Measurements from ENCODE around the gene DNAJC1. TPM values are rescaled to one million over a fixed set of nuclear protein-coding genes. Genes with fewer than 3 reads are reported as not detected.

The DNAJC1 gene
- total RNA-seq, 1 donor from 2014 or later, result 18.2 TPM

GRCh38 chr10:22005763-22006162 is 2.2 kb upstream of the DNAJC1 start:
- no peak overlapping the region for H3K27ac Mint-ChIP-seq
- no peaks in the 10 kb centered on the region for H3K36me3 Mint-ChIP-seq
- peaks cover 6% of the 10 kb centered on the region for H3K4me1 Mint-ChIP-seq (ENCODE audit: unreplicated experiment)
- H3K27me3 Mint-ChIP-seq, result no peaks in the 10 kb centered on the region
- no peak overlapping the region for H3K4me3 Mint-ChIP-seq
- no peaks in the 10 kb centered on the region for H3K9me3 Mint-ChIP-seq
- TF ChIP-seq CTCF (conservative IDR thresholded peaks at IDR 0.05), result no peak
- DNase-seq (ENCODE audit: extremely low spot score, unreplicated experiment), result no peak

- no peak for TF ChIP-seq CTCF (conservative IDR thresholded peaks at IDR 0.05)
- Mint-ChIP-seq H3K27me3 (no peaks in the 10 kb centered on the region), H3K4me1 (ENCODE audit: unreplicated experiment) (peaks cover 6% of the 10 kb centered on the region), H3K36me3 (peaks cover 7% of the 10 kb centered on the region), H3K27ac (peak overlapping the region; percentile 85), H3K4me3 (peak overlapping the region; percentile 92), H3K9me3 (no peaks in the 10 kb centered on the region)
- no peak for DNase-seq (ENCODE audit: extremely low spot score, unreplicated experiment)
Observed at GRCh38 chr10:22003964-22004281, 393 bp upstream of the DNAJC1 start.

- peaks cover 7% of the 10 kb centered on the region for H3K36me3 Mint-ChIP-seq
- H3K4me1 Mint-ChIP-seq (ENCODE audit: unreplicated experiment), result peaks cover 6% of the 10 kb centered on the region
- no peak for DNase-seq (ENCODE audit: extremely low spot score, unreplicated experiment)
- H3K9me3 Mint-ChIP-seq, result no peaks in the 10 kb centered on the region
- H3K4me3 Mint-ChIP-seq, result peak overlapping the region; percentile 92
- H3K27ac Mint-ChIP-seq, result peak overlapping the region; percentile 85
- no peaks in the 10 kb centered on the region for H3K27me3 Mint-ChIP-seq
- no peak for TF ChIP-seq CTCF (conservative IDR thresholded peaks at IDR 0.05)
Observed at GRCh38 chr10:22002591-22003176, 846 bp downstream of the DNAJC1 start.

- Mint-ChIP-seq H3K27ac (no peak overlapping the region), H3K4me3 (no peak overlapping the region), H3K9me3 (no peaks in the 10 kb centered on the region), H3K27me3 (no peaks in the 10 kb centered on the region), H3K36me3 (peaks cover 7% of the 10 kb centered on the region), H3K4me1 (ENCODE audit: unreplicated experiment) (no peaks in the 10 kb centered on the region)
- DNase-seq (ENCODE audit: extremely low spot score, unreplicated experiment), result no peak
- no peak for TF ChIP-seq CTCF (conservative IDR thresholded peaks at IDR 0.05)
Observed at GRCh38 chr10:21995557-21995956, 8.0 kb downstream of the DNAJC1 start.

GRCh38 chr10:21993360-21994001 is 10.0 kb downstream of the DNAJC1 start:
- DNase-seq (ENCODE audit: extremely low spot score, unreplicated experiment), result no peak
- Mint-ChIP-seq H3K4me1 (ENCODE audit: unreplicated experiment) (no peaks in the 10 kb centered on the region), H3K27me3 (no peaks in the 10 kb centered on the region), H3K36me3 (no peaks in the 10 kb centered on the region), H3K4me3 (no peak overlapping the region), H3K27ac (no peak overlapping the region), H3K9me3 (no peaks in the 10 kb centered on the region)
- peak; percentile 76 for TF ChIP-seq CTCF (conservative IDR thresholded peaks at IDR 0.05)
